Activated T-helper 1 cell treated with anti-CD3 and anti-CD28 coated beads, Interleukin-12 subunit alpha, Interleukin-12 subunit beta, Interleukin-2, Interleukin-4 antibody, amounts not matched to agents 30 ng/mL and 10 ng/mL and 1 ng/mL, durations not matched to agents 14 hours and 24 hours and 36 hours (primary cell): ENCODE results near the gene EMP1. TPM values are rescaled to one million over a fixed set of nuclear protein-coding genes. Genes with fewer than 3 reads are reported as not detected.
A peak's percentile ranks its signal among the peaks of the same experiment; 100 is the strongest.

Source experiments
- DNase-seq: peaks from one replicate; pipeline ENCODE4 v3.0.0; 2021; ENCODE audit warnings: low spot score
- H3K27ac Mint-ChIP-seq: one replicate; pipeline ENCODE4 v1.8.0; 2021; ENCODE audit warnings: mild to moderate bottlenecking, mixed read lengths
- H3K27me3 Mint-ChIP-seq: one replicate; pipeline ENCODE4 v1.8.0; 2022; ENCODE audit warnings: mild to moderate bottlenecking, moderate library complexity, mixed read lengths; ENCODE audit not compliant: insufficient read depth
- H3K36me3 Mint-ChIP-seq: one replicate; pipeline ENCODE4 v1.8.0; 2021; ENCODE audit warnings: low read depth, mixed read lengths
- H3K4me1 Mint-ChIP-seq: one replicate; pipeline ENCODE4 v1.8.0; 2021; ENCODE audit warnings: low read depth, mixed read lengths
- H3K4me3 Mint-ChIP-seq: one replicate; pipeline ENCODE4 v1.8.0; 2021; ENCODE audit warnings: mild to moderate bottlenecking, moderate library complexity, mixed read lengths
- H3K9me3 Mint-ChIP-seq: one replicate; pipeline ENCODE4 v1.8.0; 2021; ENCODE audit warnings: mixed read lengths
- intact Hi-C: fragments of 100-400 bp; cut with micrococcal nuclease; formaldehyde crosslinking; loops from one replicate; pipeline ENCODE4 v1.15.1; 2024
- total RNA-seq: library from RNA; stranded (reverse); gene quantifications from 2 replicates; pipeline ENCODE4 v1.2.3, GENCODE V29; 2022

Gene EMP1
- total RNA-seq, 1 donor from 2014 or later, result 33.6 TPM

DNA sequence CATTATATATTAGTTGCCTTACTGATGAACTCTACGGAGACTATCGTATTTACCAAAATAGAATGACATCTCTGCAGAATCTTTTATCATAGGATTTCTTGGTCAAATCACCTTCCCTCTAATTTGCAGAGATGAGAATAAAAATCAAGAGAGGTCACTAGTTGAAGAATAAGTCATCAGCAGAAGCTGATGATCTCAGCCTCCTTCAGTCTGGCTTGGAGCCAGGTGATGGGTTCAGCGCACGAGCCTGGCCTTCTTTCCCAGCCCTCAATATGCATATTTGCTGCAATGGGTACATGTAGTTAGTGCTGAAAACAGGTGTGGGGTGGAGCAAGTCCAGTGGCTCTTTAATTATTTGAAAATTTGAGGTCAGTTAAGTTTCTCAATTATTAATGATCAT is 19.2 kb upstream of the EMP1 start:
- H3K27ac Mint-ChIP-seq, result no peak overlapping the region
- peaks cover 27% of the 10 kb centered on the region for H3K27me3 Mint-ChIP-seq
- DNase-seq, result no peak
- H3K9me3 Mint-ChIP-seq, result no peaks in the 10 kb centered on the region
- no peak overlapping the region for H3K4me3 Mint-ChIP-seq
- intact Hi-C loops, result no loop called here
- peaks cover 43% of the 10 kb centered on the region for H3K4me1 Mint-ChIP-seq
- no peaks in the 10 kb centered on the region for H3K36me3 Mint-ChIP-seq

DNA sequence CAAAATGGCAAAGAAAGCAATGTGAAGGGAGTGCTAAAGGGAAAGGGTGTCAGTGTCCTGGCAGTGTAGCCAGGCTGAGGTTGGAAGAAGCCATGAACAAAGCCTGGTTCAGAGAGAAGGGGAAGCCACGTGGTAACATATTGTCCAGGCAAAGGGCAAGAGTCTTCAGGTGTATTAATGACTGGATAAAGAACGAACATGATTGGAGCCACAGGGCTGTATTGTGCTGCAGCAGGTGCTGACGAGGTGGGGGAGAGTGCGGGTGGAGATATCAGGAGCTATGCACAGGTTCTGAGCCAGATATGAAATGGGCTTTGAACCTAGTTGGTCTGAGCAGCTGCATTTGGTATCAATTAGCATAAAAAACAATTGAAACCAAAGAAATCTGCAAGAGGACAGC is 18.6 kb upstream of the EMP1 start:
- intact Hi-C loops, result no loop called here
- Mint-ChIP-seq H3K4me3 (peak overlapping the region; percentile 17), H3K9me3 (no peaks in the 10 kb centered on the region), H3K27ac (no peak overlapping the region), H3K4me1 (peaks cover 39% of the 10 kb centered on the region), H3K27me3 (peaks cover 26% of the 10 kb centered on the region), H3K36me3 (no peaks in the 10 kb centered on the region)
- DNase-seq, result no peak

DNA sequence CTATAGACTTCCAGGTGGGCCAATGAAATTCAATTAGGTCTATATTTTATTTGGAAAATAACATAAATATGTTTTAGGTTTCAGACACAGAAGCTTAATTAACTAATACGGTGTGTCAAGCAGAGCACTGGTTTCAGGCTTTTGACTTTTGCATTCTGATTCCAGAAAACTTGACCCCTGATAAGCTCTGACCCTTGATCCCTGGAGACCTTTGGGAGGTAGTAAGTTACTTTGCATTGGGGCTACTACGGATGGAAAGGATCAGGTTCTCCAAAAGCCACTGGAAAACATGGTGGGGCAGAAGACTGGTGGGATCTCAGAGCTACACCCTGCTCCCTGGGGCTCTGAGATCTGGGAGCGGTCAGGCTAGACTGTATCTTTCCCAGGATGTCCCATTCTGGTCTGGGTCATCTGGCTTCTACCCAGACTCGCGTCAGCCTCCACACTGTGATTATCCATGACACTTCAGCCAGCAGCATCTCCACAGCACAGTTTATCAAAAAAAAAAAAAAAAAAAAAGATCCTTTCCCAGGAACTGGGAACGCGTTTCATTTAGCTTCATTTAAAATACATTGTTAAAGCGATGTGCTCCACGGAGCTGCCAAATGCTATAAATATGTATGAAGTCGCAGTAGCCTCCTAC is 17.8 kb upstream of the EMP1 start:
- Mint-ChIP-seq H3K27ac (no peak overlapping the region), H3K36me3 (no peaks in the 10 kb centered on the region), H3K9me3 (no peaks in the 10 kb centered on the region), H3K27me3 (peaks cover 28% of the 10 kb centered on the region), H3K4me3 (no peak overlapping the region), H3K4me1 (peaks cover 36% of the 10 kb centered on the region)
- intact Hi-C loops, result loop anchor here (1.0 kb wide), 1 partner anchor 18 kb away; the partner anchor contains the start of gene EMP1
- no peak for DNase-seq

DNA sequence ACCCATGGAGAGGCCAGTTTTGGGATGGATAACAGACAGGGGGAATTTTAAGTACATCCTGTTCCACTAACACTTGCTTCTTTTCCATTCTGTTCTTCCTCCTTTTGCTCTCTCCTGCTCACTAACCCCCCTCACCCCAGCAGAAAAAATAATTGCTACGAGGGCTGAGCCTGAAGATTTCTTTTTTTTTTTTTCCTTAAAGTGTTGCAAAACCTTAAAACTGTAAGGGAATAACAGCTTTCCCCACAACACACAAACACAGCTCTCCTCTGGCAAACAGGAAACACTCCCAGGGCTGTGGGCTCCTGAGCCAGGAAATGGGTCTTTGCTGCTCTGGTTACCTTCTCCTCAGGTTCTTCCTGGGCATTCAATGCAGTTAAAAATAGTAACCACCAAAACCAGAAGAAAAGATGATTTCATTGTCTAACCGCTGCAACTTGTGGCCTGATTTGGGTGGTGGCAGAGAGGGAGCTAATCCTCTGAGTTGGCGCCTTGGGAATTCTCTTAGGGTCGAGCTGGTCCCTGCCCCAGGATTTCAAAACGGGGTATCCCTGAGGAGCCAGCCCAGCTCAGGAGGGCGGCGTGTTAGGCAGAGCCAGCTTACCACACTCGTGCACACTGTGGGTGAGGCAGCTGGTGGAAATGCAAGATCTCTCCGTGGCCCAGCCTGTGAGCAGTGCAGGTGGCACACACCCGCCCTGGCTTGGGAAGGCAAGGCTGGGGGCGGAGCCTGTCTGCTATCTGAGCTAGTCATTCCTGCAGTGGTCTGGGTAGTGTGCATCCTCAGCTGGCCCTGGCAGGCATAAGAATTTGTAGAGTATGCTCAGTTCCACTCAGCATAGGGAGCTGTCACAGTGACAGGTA is 17.1 kb upstream of the EMP1 start:
- peaks cover 28% of the 10 kb centered on the region for H3K27me3 Mint-ChIP-seq

DNA sequence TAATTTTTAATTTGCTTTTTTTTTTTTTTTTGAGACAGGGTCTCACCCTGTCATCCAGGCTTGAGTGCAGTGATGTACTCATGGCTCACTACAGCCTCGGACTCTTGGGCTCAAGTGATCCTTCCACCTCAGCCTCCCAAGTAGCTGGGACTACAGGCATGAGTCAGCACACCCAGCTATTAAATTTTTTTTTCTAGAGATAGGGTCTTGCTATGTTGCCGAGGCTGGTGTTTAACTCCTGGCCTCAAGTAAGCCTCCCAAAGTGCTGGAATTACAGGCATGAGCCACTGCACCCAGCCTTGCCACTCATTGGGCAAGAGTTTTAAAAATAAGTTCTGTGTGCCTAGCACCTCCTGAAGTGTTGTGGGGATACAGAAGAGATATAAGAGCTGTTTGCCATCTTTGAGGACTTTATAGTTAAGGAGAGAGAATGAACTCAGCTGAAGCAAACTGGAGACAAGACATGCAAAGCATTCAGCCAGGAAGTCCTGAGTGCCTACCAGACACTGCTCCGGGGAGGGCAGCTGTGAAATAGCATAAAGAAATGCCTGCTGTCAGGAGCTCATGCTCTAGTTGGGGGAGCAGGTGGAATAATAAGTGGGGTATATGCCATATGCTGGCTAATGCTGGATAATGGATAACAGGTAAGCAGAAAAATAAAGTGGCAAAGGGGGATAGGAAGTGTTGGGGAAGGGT is 15.0 kb upstream of the EMP1 start:
- no peak overlapping the region for H3K27ac Mint-ChIP-seq
- intact Hi-C loops, result no loop called here
- H3K4me3 Mint-ChIP-seq, result no peak overlapping the region
- no peaks in the 10 kb centered on the region for H3K36me3 Mint-ChIP-seq
- DNase-seq, result no peak
- peaks cover 22% of the 10 kb centered on the region for H3K27me3 Mint-ChIP-seq
- no peaks in the 10 kb centered on the region for H3K9me3 Mint-ChIP-seq
- peaks cover 36% of the 10 kb centered on the region for H3K4me1 Mint-ChIP-seq

More for the DNA sequence above, 17.1 kb upstream of the EMP1 start:
- Mint-ChIP-seq H3K9me3 (no peaks in the 10 kb centered on the region), H3K4me3 (peak overlapping the region; percentile 72), H3K36me3 (no peaks in the 10 kb centered on the region), H3K4me1 (peaks cover 35% of the 10 kb centered on the region), H3K27ac (no peak overlapping the region)
- intact Hi-C loops, result loop anchor here (1.0 kb wide), 1 partner anchor 17 kb away; the partner anchor contains the start of gene EMP1
- peak; percentile 41 for DNase-seq

DNA sequence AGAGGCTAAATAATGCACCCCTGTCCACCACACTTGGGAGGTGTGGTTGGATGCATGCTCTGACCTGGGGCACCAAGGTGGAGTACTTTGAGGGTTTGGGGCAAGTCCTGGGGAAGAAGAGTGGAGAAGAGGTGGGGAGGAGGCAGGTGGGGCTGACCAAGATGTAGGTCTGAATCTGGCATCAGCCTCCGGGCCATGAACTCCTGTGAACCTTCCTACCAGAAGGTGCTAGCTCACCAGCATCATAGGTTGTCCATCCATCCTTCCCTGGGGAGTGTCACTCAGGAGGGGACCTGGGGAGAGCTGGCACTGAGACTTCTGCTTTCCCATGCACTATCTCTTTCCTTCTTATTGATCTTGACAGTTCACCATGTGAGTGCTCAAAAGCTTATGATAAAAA is 13.6 kb upstream of the EMP1 start:
- Mint-ChIP-seq H3K36me3 (no peaks in the 10 kb centered on the region), H3K4me3 (no peak overlapping the region), H3K4me1 (peaks cover 46% of the 10 kb centered on the region), H3K9me3 (no peaks in the 10 kb centered on the region), H3K27me3 (peaks cover 19% of the 10 kb centered on the region), H3K27ac (no peak overlapping the region)
- DNase-seq, result no peak
- intact Hi-C loops, result no loop called here

DNA sequence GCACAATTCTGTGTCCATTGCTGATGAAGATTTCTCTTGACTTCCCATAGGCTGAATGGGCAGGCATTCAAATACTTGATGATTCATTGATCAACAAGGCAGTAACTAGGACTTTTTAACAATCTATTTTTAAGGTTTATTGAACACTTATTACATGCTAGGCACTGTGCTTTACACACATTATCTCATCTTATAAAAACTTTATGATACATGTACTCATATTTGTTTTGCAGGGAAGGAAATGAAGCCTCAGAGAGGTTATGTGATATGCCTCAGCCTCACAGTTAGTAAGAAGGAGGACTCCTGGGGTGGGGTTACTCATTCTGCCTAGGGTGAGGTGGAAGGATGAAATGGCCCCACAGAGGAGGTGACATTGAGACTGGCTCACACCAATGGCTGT is 12.9 kb upstream of the EMP1 start:
- peaks cover 42% of the 10 kb centered on the region for H3K4me1 Mint-ChIP-seq
- no peaks in the 10 kb centered on the region for H3K36me3 Mint-ChIP-seq
- H3K27ac Mint-ChIP-seq, result no peak overlapping the region
- no peaks in the 10 kb centered on the region for H3K9me3 Mint-ChIP-seq
- intact Hi-C loops, result no loop called here
- DNase-seq, result no peak
- H3K27me3 Mint-ChIP-seq, result peaks cover 24% of the 10 kb centered on the region
- H3K4me3 Mint-ChIP-seq, result no peak overlapping the region

DNA sequence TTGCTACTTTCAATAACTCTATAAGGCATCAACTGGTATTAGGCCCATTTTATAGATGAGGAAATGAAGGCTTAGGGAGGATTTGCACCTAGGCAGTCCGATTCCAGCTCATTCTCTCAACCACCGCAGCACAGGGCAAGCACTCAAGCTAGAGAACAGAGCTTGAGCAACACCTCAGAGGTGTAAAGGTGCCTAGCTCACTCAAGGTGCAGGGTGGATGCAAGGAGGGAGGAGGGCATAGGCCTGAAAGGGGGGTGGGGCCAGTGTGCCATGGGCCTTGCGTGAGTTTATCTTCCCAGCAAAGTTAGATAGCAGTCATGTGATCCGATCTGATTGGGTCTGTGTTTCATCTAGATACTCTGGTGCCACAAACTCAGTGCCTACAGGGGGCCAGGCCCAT is 10.2 kb upstream of the EMP1 start:
- no peaks in the 10 kb centered on the region for H3K9me3 Mint-ChIP-seq
- H3K27ac Mint-ChIP-seq, result no peak overlapping the region
- H3K27me3 Mint-ChIP-seq, result peaks cover 28% of the 10 kb centered on the region
- no peak overlapping the region for H3K4me3 Mint-ChIP-seq
- H3K36me3 Mint-ChIP-seq, result no peaks in the 10 kb centered on the region
- intact Hi-C loops, result no loop called here
- peaks cover 26% of the 10 kb centered on the region for H3K4me1 Mint-ChIP-seq
- DNase-seq, result no peak

DNA sequence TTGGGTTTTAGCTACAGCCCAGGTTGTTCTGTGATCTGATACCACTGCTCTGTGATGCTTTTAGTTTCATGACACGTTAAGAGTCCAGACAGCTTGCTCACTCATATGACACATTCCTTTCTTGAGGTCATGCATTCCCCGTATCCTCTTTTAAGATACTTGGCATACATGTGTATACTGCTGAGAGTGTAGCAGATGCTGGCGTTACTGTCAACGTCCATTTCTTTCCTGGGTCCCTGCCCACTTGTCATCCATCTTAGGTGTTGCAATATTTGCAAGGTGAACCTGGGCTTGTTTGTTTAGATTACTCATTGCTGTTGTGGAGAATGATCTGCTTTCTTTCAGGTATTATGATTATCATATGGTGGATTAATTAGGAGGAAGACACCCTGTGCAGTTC is 9.1 kb upstream of the EMP1 start:
- no peak for DNase-seq
- H3K9me3 Mint-ChIP-seq, result no peaks in the 10 kb centered on the region
- no peak overlapping the region for H3K4me3 Mint-ChIP-seq
- H3K4me1 Mint-ChIP-seq, result peaks cover 26% of the 10 kb centered on the region
- peak overlapping the region; percentile 9 for H3K27ac Mint-ChIP-seq
- peaks cover 27% of the 10 kb centered on the region for H3K27me3 Mint-ChIP-seq
- no peaks in the 10 kb centered on the region for H3K36me3 Mint-ChIP-seq
- intact Hi-C loops, result no loop called here

DNA sequence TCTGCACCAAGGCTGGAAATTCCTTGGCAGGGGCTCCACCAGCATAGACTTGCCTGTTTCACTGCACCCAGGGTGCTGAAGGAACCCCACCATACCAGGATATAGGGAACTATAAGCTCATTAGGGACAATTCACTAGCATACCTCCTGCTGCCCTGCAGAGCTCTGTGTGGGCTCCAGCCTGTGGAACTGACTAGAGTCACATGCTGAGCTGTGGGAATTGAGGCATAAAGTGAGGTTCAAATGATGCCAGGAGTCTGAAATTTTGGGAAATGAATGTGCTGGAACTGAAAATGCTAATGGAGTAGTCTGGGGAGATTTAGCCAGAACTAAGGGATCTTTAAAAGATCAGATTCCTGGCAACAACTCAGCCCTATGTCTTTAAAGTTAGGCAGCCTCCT is 7.3 kb upstream of the EMP1 start:
- Mint-ChIP-seq H3K4me3 (no peak overlapping the region), H3K27ac (no peak overlapping the region), H3K36me3 (no peaks in the 10 kb centered on the region), H3K9me3 (no peaks in the 10 kb centered on the region), H3K27me3 (peaks cover 29% of the 10 kb centered on the region), H3K4me1 (peaks cover 16% of the 10 kb centered on the region)
- intact Hi-C loops, result no loop called here
- no peak for DNase-seq

DNA sequence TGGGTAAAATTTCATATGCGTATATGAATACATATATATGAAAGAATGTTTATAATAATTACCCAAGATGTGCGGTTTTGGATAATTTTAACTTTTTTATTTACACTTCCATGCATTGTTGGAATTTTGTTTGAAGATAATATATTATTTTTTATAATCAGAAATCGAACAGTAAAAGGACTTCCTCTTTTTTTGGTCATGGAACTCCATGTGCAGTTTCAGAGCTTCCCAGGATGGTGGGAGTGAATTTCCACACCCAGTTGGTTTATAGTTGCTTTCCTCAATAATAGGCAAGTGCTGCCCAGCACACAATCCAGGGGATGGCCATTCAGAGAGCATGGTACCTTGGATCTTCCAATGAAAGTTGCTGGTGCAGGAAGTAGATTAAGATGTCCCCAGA is 6.3 kb upstream of the EMP1 start:
- no peak for DNase-seq
- Mint-ChIP-seq H3K4me3 (no peak overlapping the region), H3K9me3 (no peaks in the 10 kb centered on the region), H3K27me3 (peaks cover 29% of the 10 kb centered on the region), H3K27ac (no peak overlapping the region), H3K36me3 (no peaks in the 10 kb centered on the region), H3K4me1 (peaks cover 18% of the 10 kb centered on the region)
- intact Hi-C loops, result no loop called here

DNA sequence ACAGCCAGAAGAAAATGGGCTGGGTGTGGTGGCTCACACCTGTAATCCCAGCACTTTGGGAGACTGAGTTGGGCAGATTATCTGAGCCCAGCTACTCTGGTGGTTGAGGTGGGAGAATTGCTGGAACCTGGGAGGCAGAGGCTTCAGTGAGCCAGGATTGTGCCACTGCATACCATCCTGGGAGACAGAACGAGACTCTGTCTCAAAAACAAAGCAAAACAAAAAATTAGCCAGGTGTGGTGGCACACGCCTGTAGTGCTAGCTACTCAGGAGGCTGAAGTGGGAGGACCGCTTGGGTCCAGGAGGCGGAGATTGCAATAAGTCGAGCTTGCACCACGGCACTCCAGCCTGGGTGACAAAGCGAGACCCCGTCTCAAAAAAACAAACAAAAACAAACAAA is 3.8 kb upstream of the EMP1 start:
- peaks cover 26% of the 10 kb centered on the region for H3K27me3 Mint-ChIP-seq
- H3K4me3 Mint-ChIP-seq, result no peak overlapping the region
- intact Hi-C loops, result no loop called here
- no peak overlapping the region for H3K27ac Mint-ChIP-seq
- no peak for DNase-seq
- no peaks in the 10 kb centered on the region for H3K9me3 Mint-ChIP-seq
- H3K36me3 Mint-ChIP-seq, result no peaks in the 10 kb centered on the region
- peaks cover 27% of the 10 kb centered on the region for H3K4me1 Mint-ChIP-seq
